HG03066 (cell line): Measurements from ENCODE around the gene TP53BP2.
"Not testable (repeated sequence)": the region's sequence is repeated elsewhere in the genome, so short reads cannot be mapped to it uniquely, and the experiment has no call there.

Experiments
- ATAC-seq: cut with Tn5 transposase; IDR thresholded peaks from one replicate; pipeline ENCODE4 v1.9.1; 2021; ENCODE audit warnings: low read depth; ENCODE audit not compliant: unreplicated experiment

TP53BP2 gene

DNA sequence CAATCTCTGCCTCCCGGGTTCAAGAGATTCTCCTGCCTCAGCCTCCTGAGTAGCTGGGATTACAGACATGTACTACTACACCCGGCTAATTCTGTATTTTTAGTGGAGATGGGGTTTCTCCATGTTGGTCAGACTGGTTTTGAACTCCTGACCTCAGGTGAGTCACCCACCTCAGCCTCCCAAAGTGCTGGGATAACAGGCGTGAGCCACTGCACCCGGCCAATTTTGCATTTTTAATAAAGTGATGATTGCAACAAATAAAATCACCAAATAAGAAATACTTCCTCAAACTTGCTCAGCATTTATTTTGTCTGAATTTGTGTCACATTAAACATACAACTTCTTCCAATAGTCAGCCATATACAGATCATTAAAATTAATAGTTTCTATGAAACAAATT is 35.8 kb downstream of the TP53BP2 start:
- not testable (repeated sequence) for ATAC-seq

- no peak for ATAC-seq
Measured at GRCh38 chr1:223803211-223803610, 42.5 kb downstream of the TP53BP2 start.

DNA sequence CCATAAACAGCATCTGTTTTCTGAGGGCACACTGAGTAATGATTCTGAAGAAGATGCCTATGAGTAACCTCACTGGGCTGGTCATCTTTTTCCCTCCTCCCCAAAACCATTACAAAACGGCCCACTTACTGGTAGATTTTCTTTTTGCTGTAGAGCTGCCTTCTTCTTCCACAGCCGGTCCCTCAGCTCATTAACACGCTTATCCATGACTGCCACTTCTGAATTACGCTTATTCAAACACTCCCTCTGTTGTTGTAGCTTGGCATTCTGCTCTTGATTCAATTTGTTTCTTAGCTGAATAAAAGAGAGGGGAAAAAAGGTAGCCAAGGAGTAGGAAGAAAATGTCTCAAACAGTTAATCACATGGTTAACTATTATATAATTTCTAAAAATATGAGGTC is 43.1 kb downstream of the TP53BP2 start:
- ATAC-seq: no peak

DNA sequence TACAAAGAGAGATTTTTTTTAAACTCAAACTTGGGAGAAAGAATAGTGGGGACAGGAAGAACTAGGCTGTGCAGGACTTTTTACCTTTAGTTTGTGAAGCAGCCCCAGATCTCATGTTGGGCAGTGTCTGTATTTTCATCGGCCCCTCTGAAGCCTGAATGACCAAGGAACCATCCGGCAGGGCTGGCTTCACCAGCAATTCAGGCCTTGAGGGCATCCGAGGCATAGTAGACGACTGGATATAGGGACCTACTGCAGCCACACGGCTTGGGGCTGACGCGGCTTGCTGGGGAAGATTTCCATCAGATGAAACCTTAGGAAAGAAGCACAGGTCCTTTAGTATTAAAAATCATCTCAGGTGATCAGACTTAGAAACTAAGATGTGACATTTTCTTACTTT is 43.7 kb downstream of the TP53BP2 start:
- ATAC-seq: no peak

DNA sequence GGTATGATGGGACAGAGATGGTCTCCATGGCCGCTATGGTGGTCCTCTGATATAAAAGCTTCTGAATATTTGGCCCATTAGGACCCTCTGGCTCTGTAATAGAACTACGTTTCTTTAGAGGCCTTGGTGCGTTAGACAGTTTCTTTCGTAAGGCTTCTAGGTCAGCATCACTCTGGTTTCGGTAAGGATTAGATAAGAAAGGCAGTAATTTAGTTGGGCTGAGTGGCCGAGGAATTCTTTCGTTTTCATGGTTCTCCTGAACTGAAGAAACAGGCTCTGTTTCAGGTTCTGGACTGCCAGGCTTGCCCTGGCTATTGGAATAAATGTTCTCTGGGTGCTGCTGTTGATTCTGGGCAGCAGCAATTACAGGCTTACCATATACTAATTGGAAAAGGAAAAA is 49.5 kb downstream of the TP53BP2 start:
- ATAC-seq: no peak

GRCh38 chr1:223794136-223794880 is 51.4 kb downstream of the TP53BP2 start:
- no peak for ATAC-seq

DNA sequence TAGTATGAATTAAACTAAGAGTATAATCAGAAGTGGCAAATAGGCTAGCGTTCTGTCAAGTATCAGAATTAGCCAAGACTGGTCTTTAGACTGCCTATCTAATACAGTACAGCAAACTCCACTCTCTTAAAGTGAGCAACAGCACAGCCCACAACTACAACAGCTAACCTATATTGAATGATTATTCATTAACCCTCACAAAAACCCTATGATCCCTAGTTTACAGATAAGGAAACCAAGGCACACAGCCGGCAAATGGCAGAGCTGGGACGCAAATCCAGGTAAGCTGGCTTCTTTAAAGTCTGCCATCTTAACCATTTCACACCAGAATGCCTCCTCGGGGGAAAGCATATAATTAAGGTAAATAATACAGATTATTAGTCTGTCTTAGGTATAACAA is 52.0 kb downstream of the TP53BP2 start:
- ATAC-seq: no peak

DNA sequence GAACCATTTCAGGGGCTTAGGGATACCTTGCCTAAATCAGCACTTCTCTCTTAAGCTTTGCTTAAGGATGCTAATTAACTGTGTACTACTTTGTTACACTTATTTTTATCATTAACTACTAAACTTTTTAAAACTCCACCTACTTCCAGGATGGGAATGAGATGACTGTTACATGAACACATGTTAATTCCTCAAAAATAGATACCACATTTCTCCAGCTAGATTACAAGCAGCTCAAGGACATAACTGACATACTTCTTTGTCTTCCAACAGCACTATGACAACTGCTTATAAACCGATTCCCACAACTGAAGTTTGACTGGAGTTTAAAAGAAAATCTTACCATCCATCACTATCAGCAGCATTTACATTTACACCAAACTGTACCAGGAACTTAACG is 53.7 kb downstream of the TP53BP2 start:
- ATAC-seq: no peak

DNA sequence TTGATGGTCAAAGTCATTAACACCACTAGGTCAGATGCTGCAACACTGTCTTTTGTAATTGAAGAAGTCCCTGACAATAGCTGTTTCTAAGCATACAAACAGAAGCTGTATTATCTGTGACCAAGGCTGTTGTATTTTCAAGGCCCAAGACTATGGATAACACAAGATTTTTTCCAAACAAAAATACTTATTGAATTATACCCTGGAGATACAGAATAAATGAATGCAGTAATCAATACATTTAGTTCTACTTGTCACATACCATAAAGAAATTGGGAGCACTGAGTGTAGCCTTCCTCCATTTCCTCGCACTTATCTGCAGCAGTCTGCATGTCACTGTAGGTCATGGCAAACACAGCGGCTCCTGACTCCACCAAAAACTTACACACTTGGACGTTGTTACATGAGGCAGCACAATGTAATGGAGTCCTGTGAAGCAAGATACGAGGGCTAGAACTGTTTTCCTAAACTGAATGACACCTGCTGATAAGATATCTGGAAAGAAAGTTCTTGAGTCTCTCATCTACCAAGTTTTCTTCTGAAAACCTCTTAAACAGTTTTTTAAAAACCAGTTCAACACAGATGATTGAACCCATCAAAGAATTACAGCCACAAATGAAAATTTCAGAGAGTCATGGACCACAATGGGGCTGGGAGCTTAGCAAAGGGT is 56.9 kb downstream of the TP53BP2 start:
- no peak for ATAC-seq

GRCh38 chr1:223785808-223786207 is 59.9 kb downstream of the TP53BP2 start:
- no peak for ATAC-seq

DNA sequence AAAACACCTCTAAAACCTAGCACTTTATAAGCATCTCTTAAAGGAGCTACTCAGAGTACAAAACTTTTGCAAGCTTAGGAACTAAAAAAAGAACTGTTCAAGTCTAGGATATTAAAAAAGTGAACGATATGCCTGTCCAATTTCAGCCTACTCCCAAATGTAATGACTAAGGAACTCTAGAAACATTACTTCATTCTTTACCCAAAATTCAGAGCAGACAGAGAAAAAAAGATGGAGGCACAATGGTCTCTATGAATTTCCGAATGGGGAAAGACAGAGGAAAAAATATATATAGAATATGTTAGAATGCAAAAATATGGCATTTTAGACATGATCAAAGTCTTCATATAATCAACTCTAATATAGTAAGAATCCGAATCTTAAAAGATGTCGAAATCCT is 61.2 kb downstream of the TP53BP2 start:
- no peak for ATAC-seq

GRCh38 chr1:223783676-223784075 is 62.1 kb downstream of the TP53BP2 start:
- ATAC-seq: no peak

DNA sequence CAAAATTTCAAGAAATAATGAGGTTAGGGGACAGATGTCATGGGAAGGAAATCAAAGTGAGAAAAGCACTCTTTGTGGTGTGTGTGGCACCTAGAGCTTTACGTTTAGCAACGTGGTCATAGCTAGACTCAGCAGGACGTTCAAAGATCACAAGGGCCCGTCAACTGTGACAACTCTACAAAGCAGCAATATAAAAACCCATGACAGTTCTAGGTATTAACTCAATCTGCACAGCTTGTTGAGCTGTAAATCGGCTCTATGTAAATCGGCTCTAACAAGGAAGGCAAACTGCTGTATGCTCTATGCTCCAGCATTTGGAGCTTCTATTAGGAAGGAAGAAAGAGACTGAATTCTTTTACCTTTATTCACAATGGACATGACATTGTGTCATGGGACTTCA is 64.8 kb downstream of the TP53BP2 start:
- ATAC-seq: no peak

DNA sequence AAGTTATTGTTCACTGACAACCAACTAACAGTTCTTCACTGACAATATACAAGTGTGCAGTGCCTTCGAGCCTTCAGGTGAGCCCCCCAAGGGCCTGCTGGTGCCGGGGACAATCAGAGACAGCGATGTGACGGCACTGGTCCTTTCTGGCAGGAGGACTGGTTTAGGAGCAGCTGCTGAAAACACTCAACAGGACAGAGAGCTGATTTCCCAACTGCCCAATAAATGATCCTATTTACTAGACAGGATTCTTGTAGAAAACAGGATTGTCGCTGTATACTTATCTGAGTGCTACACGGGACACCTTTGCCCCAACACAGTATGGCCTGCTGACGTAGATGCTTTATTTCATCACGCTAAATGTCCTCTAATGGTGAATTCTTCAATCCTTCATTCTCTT is 65.4 kb downstream of the TP53BP2 start:
- no peak for ATAC-seq

GRCh38 chr1:223776826-223777454 is 68.8 kb downstream of the TP53BP2 start:
- ATAC-seq: no peak

DNA sequence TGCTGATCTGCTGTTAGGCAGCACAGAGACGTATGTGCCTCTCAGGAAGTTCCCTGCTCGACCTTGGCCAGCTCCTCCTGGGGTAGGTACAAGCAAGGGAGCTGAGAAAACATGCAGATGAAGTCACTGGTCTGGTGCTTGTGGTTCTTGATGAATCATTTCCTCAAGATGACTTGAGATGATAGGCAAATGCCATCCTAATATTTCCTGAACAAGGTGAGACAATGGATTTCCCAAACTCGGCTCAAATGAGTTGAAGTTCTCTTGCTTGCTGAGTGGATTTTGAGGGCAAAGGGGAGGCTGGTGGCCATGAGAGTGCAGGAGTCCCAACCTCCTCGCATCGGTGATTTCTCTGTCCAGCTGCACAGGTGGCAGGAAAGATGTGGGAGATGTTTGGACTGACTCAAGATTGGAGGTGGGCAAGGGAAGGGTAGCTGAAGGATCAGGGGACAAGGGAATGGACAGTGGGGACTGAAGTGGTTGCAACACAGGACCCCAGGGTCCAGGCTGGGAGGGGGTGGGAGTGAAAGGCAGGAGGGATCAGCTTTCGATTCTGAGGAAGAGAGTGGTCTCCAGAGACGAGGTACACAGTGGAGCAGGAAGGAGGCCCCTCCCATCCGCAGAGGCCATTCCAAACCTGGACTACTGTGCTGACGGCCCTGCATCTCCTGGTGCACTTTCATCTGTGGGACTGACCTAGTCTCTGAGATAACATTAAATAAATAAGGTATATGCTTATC is 69.5 kb downstream of the TP53BP2 start:
- no peak for ATAC-seq

GRCh38 chr1:223775711-223776074 is 70.1 kb downstream of the TP53BP2 start:
- ATAC-seq: no peak

DNA sequence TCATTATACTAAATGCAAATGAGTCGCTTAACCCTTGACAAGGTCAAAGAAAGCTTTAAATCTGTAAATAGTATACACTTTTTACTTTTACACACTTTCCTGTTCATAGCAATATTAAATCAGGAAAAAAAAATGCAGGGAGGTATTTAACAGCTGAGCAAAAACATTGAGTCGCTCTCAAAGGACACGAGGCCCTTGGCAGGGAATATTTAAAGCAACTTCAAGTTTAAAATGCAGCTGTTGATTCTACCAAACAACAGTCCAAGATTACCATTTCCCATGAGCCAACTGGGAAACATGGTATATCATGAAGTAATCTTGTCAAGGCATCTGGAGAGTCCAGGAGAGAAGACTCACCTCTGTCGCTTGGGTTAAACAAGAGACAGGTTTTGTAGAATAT is 70.7 kb downstream of the TP53BP2 start:
- no peak for ATAC-seq

DNA sequence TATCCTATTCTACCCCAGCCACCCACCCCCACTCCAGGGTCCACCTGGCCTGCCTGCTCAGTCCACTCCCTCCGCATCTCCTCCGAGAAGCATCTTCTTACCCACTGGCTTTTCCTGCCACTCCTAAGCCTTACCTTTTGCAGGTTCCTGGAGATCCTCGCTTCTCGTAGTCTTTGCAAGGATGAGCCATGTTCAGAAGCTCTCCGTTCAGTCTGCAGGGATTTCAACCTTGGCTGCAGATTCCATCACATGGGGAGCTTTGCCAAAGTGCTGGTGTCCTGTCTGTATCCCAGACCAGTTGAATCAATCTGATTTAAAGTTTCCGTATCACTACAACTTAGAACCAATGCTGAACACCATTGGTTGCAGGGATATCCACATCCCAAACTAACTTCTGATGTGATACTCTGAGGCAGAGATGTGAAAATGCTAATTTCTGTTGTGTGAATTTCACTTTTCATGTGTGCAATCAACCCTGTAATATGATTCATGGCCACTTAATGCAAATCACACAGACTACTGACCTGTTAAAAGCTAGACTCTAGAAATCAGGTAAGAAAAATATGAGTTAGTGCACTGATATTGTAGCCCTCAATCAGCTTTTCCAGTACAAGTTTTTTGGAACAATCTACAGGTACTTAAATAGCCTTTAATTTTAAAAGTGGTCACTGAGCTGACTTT is 71.5 kb downstream of the TP53BP2 start:
- ATAC-seq: no peak

DNA sequence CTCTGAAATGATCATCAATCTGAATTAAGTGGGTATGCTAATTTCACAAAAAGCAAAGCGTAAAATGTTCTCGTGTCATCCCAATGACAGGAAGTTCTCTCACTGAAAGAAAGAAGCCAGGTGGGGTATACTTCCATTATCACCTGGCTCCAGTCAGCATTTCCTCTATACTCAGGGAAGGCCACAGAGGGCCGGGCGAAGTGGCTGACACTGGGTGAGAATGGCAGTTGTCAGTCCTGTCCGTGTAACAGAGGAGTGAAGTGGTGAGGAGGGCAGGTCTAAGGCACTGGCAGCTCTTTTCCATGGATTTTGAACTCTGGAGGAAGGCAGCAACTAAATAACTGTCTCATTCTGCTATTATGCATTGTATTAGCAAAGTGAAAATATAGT is 73.0 kb downstream of the TP53BP2 start:
- ATAC-seq: no peak
